ENCODE measurements around the gene TOPORS.

- TF ChIP-seq FOXP2 (optimal IDR thresholded peaks at IDR 0.05; ENCODE audit: borderline replicate concordance, extremely low read depth, extremely low read length, insufficient read depth) (no peak), POLR2AphosphoS5 (IDR thresholded peaks at IDR 0.05; ENCODE audit: low read depth, low read length) (no peak), TAF1 (IDR thresholded peaks at IDR 0.05; ENCODE audit: borderline replicate concordance, insufficient read depth, low read length) (no peak)
Observed at GRCh38 chr9:32581512-32582143, 29.2 kb upstream of the TOPORS start.

Measured in PFSK-1 (cell line).